Liver (tissue), 9 donors: ENCODE measurements around the gene DNM1L. TPM values are rescaled to one million over a fixed set of nuclear protein-coding genes. Genes with fewer than 3 reads are reported as not detected.

Experiments used
- DNase-seq: peaks from one replicate; pipeline ENCODE4 v3.0.0-alpha.2; 2017; ENCODE audit warnings: low spot score
- H3K27ac ChIP-seq, 2 donors: one replicate each; pipeline ENCODE4 v1.7.0; 2013; ENCODE audit warnings: inconsistent platforms in 2 of 2, low read length in 2 of 2, control low read depth in 1 of 2, low read depth in 1 of 2, mild to moderate bottlenecking in 1 of 2
- H3K27me3 ChIP-seq, 4 donors: one replicate each; pipeline versions ENCODE4 v1.6.1 to v1.7.0; 2013; ENCODE audit warnings: low read length in 3 of 4, inconsistent platforms in 1 of 4, mild to moderate bottlenecking in 1 of 4, moderate library complexity in 1 of 4; ENCODE audit not compliant: control insufficient read depth in 4 of 4, insufficient read depth in 4 of 4
- H3K36me3 ChIP-seq, 4 donors: one replicate each; pipeline versions ENCODE4 v1.6.1 to v1.7.0; 2013; ENCODE audit warnings: low read length in 3 of 4, mild to moderate bottlenecking in 3 of 4, low read depth in 1 of 4, moderate library complexity in 1 of 4; ENCODE audit not compliant: control insufficient read depth in 4 of 4, insufficient read depth in 3 of 4
- H3K4me1 ChIP-seq, 4 donors: one replicate each; pipeline versions ENCODE4 v1.6.1 to v1.7.0; 2013; ENCODE audit warnings: low read length in 3 of 4, mild to moderate bottlenecking in 3 of 4, moderate library complexity in 1 of 4; ENCODE audit not compliant: control insufficient read depth in 4 of 4, insufficient read depth in 4 of 4
- H3K4me3 ChIP-seq, 3 donors: one replicate each; pipeline versions ENCODE4 v1.6.1 to v1.7.0; 2013; ENCODE audit warnings: low read length in 3 of 3, control low read depth in 1 of 3, low read depth in 1 of 3, mild to moderate bottlenecking in 1 of 3
- H3K9ac ChIP-seq, 2 donors: one replicate each; pipeline ENCODE4 v1.7.0; 2013; ENCODE audit warnings: low read length in 2 of 2, mild to moderate bottlenecking in 2 of 2, moderate library complexity in 2 of 2, control low read depth in 1 of 2, low read depth in 1 of 2
- H3K9me3 ChIP-seq, 4 donors: one replicate each; pipeline versions ENCODE4 v1.6.1 to v1.7.0; 2013; ENCODE audit warnings: low read length in 3 of 4; ENCODE audit not compliant: control insufficient read depth in 4 of 4
- EGR1 ChIP-seq, 2 donors: IDR thresholded peaks; 2 replicates each; pipeline ENCODE4 v1.6.1; 2016 to 2018; ENCODE audit warnings: antibody characterized with exemption in 2 of 2, low read depth in 2 of 2
- FOXA1 ChIP-seq: IDR thresholded peaks from 2 replicates; pipeline ENCODE4 v1.6.1; 2016; ENCODE audit warnings: antibody characterized with exemption
- FOXA2 ChIP-seq: IDR thresholded peaks from 2 replicates; pipeline ENCODE4 v1.6.1; 2016; ENCODE audit warnings: antibody characterized with exemption
- GABPA ChIP-seq, 2 donors: IDR thresholded peaks in 1 of 2; conservative IDR thresholded peaks in 1 of 2; 2 replicates each; pipeline ENCODE4 v1.6.1; 2016; ENCODE audit warnings: antibody characterized with exemption in 2 of 2, mild to moderate bottlenecking in 1 of 2, moderate library complexity in 1 of 2
- HNF4A ChIP-seq, 2 donors: conservative IDR thresholded peaks; 2 replicates each; pipeline ENCODE4 v1.6.1; 2016; ENCODE audit warnings: antibody characterized with exemption in 2 of 2, mild to moderate bottlenecking in 2 of 2
- NR2F2 ChIP-seq: IDR thresholded peaks from 2 replicates; pipeline ENCODE4 v1.6.1; 2016; ENCODE audit warnings: antibody characterized with exemption
- RXRA ChIP-seq, 2 donors: IDR thresholded peaks; 2 replicates each; pipeline ENCODE4 v1.6.1; 2017 to 2018; ENCODE audit warnings: antibody characterized with exemption in 2 of 2, mild to moderate bottlenecking in 1 of 2
- SP1 ChIP-seq: IDR thresholded peaks from 2 replicates; pipeline ENCODE4 v1.6.1; 2018; ENCODE audit warnings: antibody characterized with exemption, mild to moderate bottlenecking
- YY1 ChIP-seq: IDR thresholded peaks from 2 replicates; pipeline ENCODE4 v1.6.1; 2016; ENCODE audit warnings: antibody characterized with exemption, mild to moderate bottlenecking
- WGBS: extraction: QIAGEN DNeasy Blood & Tissue Kit; methylation state at CpG from one replicate; pipeline ENCODE4 v1.1.7; 2013; 5-methylcytosine and 5-hydroxymethylcytosine counted together
- polyA plus RNA-seq, 2 donors: library from polyadenylated mRNA; stranded (reverse) in 1 of 2; unstranded in 1 of 2; fragments of 200-250 nt in 1 of 2; fragments of >200 nt in 1 of 2; fragmentation: Nextera tagmentation in 1 of 2; extraction: Ambion mirVana in 1 of 2; gene quantifications; one replicate each; pipeline versions ENCODE4 v1.2.1 to v1.2.3, GENCODE V29; 2013 to 2015
- total RNA-seq, 2 donors: library from RNA; depleted of rRNA; stranded (reverse); fragments of >200 nt; gene quantifications; one replicate each; pipeline ENCODE4 v1.2.3, GENCODE V29; 2014
- TF ChIP-seq, protein P1 (sequence below): IDR thresholded peaks from 2 replicates; pipeline ENCODE4 v1.6.1; 2016; ENCODE audit warnings: antibody characterized with exemption
- TF ChIP-seq, protein P2 (sequence below): IDR thresholded peaks from 2 replicates; pipeline ENCODE4 v1.6.1; 2016; ENCODE audit warnings: antibody characterized with exemption
- TF ChIP-seq, protein P3 (sequence below): IDR thresholded peaks from 2 replicates; pipeline ENCODE4 v1.6.1; 2016; ENCODE audit warnings: antibody characterized with exemption
- TF ChIP-seq, protein P4 (sequence below): IDR thresholded peaks from 2 replicates; pipeline ENCODE4 v1.6.1; 2016; ENCODE audit warnings: antibody characterized with exemption, mild to moderate bottlenecking
- donor health status: healthy.
- donor health status: healthy.
- donor health status: healthy.
- donor health status: healthy.
- donor health status: healthy.

Gene DNM1L
- total and polyA plus RNA-seq, 4 donors: 9.5 to 33.9 (median 17.1) TPM

DNA sequence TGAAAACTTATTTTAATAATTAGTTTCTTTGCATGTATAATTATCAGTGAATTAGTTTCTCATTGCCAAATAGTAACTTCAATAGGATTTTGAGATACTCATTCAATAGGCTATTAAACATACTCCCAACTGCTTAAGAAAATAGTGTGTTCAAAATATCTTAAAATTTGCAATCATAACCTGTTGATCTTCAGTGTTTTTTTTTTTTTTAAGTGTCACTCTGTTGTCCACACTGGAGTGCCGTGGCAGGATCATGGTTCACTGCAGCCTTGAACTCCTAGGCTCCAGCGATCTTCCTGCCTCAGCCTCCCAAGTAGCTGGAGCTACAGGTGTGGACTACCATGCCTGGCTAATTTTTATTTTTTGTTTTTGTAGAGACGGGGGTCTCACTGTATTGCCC lies 78.1 kb downstream of the DNM1L start (continued):
- TF ChIP-seq SP1 (no peak), NR2F2 (no peak), FOXA1 (no peak)
- TF ChIP-seq, protein P1, sequence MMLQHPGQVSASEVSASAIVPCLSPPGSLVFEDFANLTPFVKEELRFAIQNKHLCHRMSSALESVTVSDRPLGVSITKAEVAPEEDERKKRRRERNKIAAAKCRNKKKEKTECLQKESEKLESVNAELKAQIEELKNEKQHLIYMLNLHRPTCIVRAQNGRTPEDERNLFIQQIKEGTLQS: no peak

DNA sequence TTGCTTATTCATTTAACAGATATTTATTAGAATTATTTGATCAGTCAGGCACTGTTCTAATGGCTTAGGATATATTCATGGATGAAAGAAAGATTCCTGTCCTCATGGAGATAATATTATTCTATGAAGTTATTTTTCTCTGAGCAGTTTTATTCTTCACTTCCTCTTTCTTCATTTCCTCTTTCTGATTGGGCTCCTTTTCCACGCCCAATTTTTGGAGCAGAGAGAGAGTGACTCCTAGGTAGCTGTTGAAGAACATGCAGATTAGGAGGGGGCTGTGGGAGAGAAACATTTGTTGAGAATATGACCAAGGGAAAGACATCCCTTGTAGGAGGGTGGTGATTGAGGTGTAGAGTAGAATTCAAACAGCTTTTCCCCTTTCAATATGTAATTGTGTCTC lies 82.6 kb downstream of the DNM1L start:
- no peak overlapping the region for H3K27ac ChIP-seq
- no peaks in the 10 kb centered on the region for H3K36me3 ChIP-seq
- H3K9ac ChIP-seq: no peak overlapping the region
- no peak overlapping the region for H3K4me3 ChIP-seq
- 33% methylated on average over 1 of the region's 1 CpG for WGBS
- no peak for DNase-seq
- TF ChIP-seq GABPA (IDR thresholded peaks at IDR 0.05 in 1 of 2, conservative IDR thresholded peaks at IDR 0.05 in 1 of 2) (no peak), EGR1 (IDR thresholded peaks at IDR 0.05; ENCODE audit: low read depth in 2 of 2) (no peak), HNF4A (conservative IDR thresholded peaks at IDR 0.05) (no peak), SP1 (no peak)
- TF ChIP-seq, protein P2, sequence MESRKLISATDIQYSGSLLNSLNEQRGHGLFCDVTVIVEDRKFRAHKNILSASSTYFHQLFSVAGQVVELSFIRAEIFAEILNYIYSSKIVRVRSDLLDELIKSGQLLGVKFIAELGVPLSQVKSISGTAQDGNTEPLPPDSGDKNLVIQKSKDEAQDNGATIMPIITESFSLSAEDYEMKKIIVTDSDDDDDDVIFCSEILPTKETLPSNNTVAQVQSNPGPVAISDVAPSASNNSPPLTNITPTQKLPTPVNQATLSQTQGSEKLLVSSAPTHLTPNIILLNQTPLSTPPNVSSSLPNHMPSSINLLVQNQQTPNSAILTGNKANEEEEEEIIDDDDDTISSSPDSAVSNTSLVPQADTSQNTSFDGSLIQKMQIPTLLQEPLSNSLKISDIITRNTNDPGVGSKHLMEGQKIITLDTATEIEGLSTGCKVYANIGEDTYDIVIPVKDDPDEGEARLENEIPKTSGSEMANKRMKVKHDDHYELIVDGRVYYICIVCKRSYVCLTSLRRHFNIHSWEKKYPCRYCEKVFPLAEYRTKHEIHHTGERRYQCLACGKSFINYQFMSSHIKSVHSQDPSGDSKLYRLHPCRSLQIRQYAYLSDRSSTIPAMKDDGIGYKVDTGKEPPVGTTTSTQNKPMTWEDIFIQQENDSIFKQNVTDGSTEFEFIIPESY: no peak
- H3K27me3 ChIP-seq: no peaks in the 10 kb centered on the region
- no peaks in the 10 kb centered on the region for H3K4me1 ChIP-seq
- H3K9me3 ChIP-seq: no peaks in the 10 kb centered on the region

DNA sequence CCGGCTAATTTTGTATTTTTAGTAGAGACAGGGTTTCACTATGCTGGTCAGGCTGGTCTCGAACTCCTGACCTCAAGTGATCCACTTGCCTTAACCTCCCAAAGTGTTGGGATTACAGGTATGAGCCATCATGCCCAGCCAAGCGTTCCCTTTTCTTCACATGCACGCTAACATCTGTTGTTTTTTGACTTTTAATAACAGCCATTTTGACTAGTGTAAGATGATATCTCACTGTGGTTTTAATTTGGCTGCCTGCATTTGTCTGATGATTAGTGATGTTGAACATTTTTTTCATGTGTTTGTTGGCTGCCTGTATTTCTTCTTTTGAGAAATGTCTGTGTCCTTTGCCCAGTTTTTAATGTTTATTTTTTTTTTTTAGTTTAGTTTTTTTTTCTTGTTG lies 86.8 kb downstream of the DNM1L start:
- Histone ChIP-seq H3K4me1 (peaks cover 0 to 2% (median 0%) of the 10 kb centered on the region in 4 donors), H3K9ac (no peak overlapping the region), H3K36me3 (no peaks in the 10 kb centered on the region), H3K27ac (no peak overlapping the region), H3K27me3 (no peaks in the 10 kb centered on the region), H3K4me3 (no peak overlapping the region), H3K9me3 (no peaks in the 10 kb centered on the region)
- DNase-seq: no peak
- no peak for TF ChIP-seq EGR1 (IDR thresholded peaks at IDR 0.05; ENCODE audit: low read depth in 2 of 2)
- TF ChIP-seq, protein P3, sequence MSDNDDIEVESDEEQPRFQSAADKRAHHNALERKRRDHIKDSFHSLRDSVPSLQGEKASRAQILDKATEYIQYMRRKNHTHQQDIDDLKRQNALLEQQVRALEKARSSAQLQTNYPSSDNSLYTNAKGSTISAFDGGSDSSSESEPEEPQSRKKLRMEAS: no peak
- no peak for TF ChIP-seq HNF4A (conservative IDR thresholded peaks at IDR 0.05)
- no peak for TF ChIP-seq YY1
- TF ChIP-seq RXRA (IDR thresholded peaks at IDR 0.05): no peak
- no peak for TF ChIP-seq NR2F2
- no peak for TF ChIP-seq GABPA (IDR thresholded peaks at IDR 0.05 in 1 of 2, conservative IDR thresholded peaks at IDR 0.05 in 1 of 2)
- TF ChIP-seq, protein P1: no peak
- TF ChIP-seq FOXA2: no peak
- no peak for TF ChIP-seq SP1
- WGBS: 88% methylated on average over 4 of the region's 4 CpGs

DNA sequence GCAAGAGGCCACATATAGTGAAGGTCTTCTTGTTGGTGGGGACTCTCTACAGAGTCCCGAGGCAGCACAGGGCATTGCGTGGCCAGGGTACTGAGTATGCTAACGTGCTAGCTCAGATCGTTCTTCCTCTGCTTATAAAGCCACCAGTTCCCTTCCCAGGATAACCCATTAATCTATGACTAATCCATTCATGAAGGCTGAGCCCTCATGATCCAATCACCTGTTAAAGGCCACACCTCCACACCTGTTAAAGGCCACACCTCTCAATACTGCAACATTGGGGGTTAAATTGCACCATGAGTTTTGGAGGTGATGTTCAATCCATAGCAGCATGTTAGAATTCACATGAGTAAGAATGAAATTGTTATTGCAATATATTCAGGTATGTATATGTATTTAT lies 89.4 kb downstream of the DNM1L start:
- H3K36me3 ChIP-seq: no peaks in the 10 kb centered on the region
- H3K9me3 ChIP-seq: no peaks in the 10 kb centered on the region
- no peak overlapping the region for H3K27ac ChIP-seq
- TF ChIP-seq, protein P2: no peak
- TF ChIP-seq, protein P4, sequence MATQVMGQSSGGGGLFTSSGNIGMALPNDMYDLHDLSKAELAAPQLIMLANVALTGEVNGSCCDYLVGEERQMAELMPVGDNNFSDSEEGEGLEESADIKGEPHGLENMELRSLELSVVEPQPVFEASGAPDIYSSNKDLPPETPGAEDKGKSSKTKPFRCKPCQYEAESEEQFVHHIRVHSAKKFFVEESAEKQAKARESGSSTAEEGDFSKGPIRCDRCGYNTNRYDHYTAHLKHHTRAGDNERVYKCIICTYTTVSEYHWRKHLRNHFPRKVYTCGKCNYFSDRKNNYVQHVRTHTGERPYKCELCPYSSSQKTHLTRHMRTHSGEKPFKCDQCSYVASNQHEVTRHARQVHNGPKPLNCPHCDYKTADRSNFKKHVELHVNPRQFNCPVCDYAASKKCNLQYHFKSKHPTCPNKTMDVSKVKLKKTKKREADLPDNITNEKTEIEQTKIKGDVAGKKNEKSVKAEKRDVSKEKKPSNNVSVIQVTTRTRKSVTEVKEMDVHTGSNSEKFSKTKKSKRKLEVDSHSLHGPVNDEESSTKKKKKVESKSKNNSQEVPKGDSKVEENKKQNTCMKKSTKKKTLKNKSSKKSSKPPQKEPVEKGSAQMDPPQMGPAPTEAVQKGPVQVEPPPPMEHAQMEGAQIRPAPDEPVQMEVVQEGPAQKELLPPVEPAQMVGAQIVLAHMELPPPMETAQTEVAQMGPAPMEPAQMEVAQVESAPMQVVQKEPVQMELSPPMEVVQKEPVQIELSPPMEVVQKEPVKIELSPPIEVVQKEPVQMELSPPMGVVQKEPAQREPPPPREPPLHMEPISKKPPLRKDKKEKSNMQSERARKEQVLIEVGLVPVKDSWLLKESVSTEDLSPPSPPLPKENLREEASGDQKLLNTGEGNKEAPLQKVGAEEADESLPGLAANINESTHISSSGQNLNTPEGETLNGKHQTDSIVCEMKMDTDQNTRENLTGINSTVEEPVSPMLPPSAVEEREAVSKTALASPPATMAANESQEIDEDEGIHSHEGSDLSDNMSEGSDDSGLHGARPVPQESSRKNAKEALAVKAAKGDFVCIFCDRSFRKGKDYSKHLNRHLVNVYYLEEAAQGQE: no peak
- no peaks in the 10 kb centered on the region for H3K27me3 ChIP-seq
- no peak for DNase-seq
- H3K4me3 ChIP-seq: no peak overlapping the region
- WGBS: 81% methylated on average over 4 of the region's 4 CpGs
- H3K9ac ChIP-seq: no peak overlapping the region
- H3K4me1 ChIP-seq: peaks cover 0 to 2% (median 0%) of the 10 kb centered on the region in 4 donors
